Measurements from ENCODE around the gene CEP112. TPM values are rescaled to one million over a fixed set of nuclear protein-coding genes. Genes with fewer than 3 reads are reported as not detected.
"Not testable (repeated sequence)": the region's sequence is repeated elsewhere in the genome, so short reads cannot be mapped to it uniquely, and the experiment has no call there.

Gene CEP112
- total RNA-seq, 1 donor from 2014 or later, result 13.6 TPM

DNA sequence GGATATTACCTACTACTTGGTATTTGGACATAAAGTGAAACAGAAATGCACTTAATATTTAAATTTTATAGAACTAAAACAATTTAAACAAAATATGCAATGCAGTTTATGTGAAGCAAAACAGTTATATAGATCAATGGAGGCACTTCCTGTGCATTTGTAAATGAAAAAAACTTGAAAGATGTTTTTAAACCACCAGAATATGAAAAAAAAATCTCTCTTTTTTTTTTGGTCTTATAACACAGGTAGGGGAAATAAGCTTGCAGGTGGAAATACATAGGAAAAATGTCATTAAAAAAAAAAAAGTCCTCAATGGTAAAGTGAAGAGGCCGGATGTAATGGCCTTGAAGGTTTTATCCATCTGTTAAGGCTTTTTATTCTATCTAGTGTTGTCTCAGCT lies 450.2 kb downstream of the CEP112 start:
- DNase-seq (no peak), ATAC-seq (no peak)
- intact Hi-C loops (cut with micrococcal nuclease), result no loop called here

DNA sequence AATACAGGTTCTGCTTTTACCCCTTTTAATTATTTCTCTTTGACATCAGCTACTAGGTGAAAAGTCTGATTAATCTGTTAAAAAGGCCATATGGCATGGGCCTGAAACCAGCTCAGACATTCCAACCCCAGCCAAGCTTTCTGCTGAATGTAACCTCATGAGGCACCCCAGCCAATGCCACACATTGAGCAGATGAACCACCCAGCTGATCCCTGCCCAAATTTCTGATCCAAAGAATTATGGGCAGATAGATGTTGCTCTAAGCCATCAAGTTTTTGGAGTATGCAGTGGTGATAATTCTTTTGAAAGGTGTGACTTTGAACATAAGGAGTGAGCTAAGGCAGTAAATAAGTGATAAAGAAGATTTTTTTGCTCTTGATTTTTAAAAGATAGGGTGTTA lies 452.9 kb downstream of the CEP112 start:
- no peak for DNase-seq
- ATAC-seq, result no peak
- intact Hi-C loops (cut with micrococcal nuclease), result no loop called here

DNA sequence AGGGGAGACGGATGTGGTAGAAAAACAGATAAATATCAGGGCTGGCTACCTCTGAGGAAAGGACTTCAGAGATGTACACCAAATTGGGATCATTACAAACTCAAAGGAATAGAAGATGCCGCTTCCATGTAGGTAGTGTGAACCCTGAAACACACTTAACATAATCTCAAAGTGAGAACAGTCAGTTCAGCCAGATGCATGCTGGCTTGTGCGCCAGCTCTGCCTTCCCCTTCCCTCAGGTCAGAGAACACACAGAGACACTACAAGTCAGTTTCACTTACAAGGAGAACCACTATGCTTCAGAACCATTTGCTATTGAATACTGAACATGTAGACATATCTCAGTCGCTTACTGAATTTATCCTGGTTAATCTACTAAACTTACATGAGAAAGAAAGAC lies 454.5 kb downstream of the CEP112 start:
- peak; percentile 95 for ATAC-seq
- intact Hi-C loops (cut with micrococcal nuclease), result no loop called here

DNA sequence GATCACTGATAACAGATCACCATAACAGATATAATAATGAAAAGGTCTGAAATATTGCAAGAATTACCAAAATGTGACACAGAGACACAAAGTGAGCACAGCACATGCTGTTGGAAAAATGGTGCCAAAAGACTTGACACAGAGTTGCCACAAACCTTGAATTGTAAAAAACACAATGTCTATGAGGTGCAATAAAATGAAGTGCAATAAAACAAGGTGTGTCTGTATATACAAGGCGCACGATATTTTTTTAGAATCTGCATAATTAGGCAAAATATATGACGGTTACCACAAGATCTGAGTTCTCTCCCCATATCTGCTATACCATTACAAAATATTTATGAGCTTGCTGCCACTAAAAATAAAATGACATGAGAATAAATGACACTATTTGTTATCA lies 458.6 kb downstream of the CEP112 start:
- ATAC-seq (no peak), DNase-seq (no peak)
- intact Hi-C loops (cut with micrococcal nuclease), result no loop called here

More for the DNA sequence above, 454.5 kb downstream of the CEP112 start:
- peak; percentile 49 for DNase-seq

DNA sequence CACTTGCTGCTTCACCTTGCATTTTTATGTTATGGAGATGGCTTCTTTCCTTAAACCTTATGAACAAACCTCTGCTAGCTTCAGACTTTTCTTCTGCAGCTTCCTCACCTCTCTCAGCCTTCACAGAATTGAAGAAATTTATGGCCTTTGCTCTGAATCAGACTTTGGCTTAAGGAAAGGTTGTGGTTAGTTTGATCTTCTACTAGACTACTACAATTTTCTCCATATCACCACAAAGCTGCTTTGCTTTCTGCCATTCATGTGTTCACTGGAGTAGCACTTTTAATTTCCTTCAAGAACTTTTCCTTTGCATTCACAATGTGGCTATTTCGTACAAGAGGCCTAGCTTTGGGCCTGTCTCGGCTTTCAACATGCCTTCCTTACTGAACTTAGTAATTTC lies 459.3 kb downstream of the CEP112 start:
- DNase-seq; ATAC-seq; intact Hi-C loops (cut with micrococcal nuclease): not testable (repeated sequence)

DNA sequence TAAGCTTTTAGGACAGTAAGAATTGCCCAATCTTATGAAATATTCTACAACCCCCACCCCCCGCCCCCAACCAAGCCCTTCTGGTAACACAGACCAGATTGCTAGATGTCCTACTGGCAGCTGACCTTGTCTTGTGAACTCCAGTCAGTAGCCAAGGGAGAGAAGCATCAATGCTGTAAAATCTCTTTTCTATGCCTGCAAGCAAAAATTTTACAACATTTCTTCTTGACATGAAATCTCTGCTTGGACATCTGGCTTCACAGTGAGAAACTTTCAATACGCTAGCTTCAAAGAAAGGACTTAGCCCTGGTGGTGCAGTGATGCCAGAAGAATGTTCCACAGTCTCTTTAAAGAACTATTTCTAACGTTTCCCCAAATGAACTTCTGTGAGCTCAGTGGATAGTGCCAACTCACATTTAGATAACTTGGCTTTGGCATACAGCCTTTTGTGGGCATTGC lies 461.2 kb downstream of the CEP112 start:
- ATAC-seq, result peak; percentile 83
- intact Hi-C loops (cut with micrococcal nuclease), result no loop called here

DNA sequence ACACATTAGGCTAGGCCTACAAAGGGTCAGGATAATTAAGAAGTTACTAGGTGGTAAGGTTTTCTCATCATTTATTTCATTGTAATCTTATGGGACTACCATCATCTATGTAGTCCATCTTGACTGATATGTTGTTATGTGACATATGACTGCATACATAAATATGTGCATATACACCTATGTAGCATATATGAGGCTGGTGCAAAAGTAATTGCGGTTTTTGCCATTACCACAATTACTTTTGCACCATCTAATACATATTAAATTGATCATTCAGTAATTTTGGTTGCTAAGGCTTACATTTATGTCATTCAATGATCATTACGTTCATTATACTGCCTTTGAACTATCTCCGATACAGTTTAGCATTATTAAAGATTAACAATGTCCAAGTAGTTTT lies 462.7 kb downstream of the CEP112 start:
- intact Hi-C loops (cut with micrococcal nuclease), result no loop called here
- ATAC-seq (no peak), DNase-seq (no peak)

More for the DNA sequence above, 461.2 kb downstream of the CEP112 start:
- no peak for DNase-seq

DNA sequence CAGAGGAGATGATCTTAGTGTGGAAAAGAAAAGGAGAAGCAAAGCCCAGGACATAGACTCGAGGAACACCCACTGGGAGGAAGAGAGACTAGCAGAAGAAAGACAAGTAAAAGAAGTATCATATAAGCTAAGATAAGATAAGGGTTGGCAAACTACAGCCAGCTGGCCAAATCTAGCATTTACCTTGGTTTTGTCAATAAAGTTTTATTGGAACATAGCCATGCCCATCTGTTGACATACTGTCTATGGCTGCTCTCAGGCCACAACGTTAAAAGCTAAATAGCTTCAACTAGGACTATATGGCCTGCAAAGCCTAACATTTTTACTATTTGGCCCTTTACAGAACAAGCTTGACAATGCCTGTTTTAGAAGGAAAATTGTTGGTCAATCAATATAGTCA lies 464.1 kb downstream of the CEP112 start:
- DNase-seq (no peak), ATAC-seq (no peak)
- intact Hi-C loops (cut with micrococcal nuclease), result no loop called here

DNA sequence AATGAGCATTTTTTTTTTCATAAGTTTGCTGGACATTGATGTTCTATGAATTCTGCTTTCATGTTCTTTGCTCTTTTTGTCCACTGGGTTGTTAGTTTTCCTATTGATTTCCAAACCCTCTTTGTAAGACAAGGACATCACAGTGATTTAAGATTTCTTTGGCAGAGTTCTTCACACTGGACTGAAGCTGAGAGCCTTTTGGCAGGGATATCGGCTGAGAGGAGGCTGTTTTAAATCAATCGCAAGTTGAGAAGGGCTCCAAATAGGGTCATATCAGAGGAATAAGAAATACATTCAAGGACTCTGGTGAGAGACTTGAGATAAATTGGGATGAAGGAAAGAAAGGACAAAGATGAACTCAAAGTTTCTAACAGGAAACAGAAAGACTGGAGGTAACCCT lies 464.7 kb downstream of the CEP112 start:
- intact Hi-C loops (cut with micrococcal nuclease), result no loop called here
- ATAC-seq (peak; percentile 41), DNase-seq (no peak)

DNA sequence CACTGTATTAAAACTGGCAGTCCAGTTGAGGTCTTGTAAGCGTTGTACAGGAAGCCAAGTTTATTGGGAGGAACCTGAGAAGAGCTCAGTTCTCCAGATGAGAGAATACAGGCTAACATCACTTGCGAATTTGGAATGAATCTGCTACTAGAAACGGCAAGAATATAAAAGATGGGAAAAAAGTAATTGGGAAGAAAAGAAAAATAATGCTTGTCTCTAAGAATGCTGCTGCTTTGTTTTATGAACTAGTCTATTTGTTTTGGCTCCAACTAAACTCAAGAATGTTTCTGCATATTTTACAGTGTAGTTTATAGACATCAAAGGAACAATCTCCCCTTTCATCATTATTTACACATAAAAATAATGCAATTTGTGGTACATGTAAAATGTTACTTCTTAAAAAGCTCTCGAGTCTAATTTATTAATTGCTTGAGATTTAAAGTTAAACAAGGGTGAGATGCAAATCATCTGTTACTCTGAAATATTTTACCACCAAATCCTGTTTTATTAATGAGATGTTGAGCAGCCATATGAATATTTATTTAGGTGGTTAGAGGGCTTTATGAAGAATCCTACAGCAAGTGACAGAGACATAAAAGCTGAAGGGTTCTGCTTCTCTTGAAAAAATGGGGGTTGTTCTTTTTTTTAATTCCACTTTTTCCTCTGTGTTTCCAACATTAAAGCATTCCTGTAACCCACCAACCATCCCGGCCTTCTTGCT lies 468.3 kb downstream of the CEP112 start:
- intact Hi-C loops (cut with micrococcal nuclease), result no loop called here
- ATAC-seq (no peak), DNase-seq (no peak)

DNA sequence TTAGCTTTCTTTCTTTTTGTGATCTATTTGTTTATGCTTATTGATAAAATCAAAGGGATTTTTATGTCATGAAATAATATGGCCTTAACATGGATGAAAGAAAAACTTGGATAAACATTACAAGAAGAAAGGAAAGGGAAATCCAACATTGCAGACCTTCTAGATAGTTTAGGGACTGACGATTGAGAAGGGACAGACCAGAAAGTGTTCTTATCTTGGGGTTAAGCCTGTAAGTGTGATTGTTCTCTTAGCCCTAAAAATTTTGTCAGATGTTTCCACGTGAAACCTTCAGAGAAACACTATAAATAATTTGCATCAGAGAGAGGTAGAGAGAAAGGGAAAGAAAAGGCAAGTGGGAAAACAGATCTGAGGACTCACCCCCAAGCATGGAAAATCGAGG lies 473.3 kb downstream of the CEP112 start:
- DNase-seq (no peak), ATAC-seq (no peak)
- intact Hi-C loops (cut with micrococcal nuclease), result no loop called here

DNA sequence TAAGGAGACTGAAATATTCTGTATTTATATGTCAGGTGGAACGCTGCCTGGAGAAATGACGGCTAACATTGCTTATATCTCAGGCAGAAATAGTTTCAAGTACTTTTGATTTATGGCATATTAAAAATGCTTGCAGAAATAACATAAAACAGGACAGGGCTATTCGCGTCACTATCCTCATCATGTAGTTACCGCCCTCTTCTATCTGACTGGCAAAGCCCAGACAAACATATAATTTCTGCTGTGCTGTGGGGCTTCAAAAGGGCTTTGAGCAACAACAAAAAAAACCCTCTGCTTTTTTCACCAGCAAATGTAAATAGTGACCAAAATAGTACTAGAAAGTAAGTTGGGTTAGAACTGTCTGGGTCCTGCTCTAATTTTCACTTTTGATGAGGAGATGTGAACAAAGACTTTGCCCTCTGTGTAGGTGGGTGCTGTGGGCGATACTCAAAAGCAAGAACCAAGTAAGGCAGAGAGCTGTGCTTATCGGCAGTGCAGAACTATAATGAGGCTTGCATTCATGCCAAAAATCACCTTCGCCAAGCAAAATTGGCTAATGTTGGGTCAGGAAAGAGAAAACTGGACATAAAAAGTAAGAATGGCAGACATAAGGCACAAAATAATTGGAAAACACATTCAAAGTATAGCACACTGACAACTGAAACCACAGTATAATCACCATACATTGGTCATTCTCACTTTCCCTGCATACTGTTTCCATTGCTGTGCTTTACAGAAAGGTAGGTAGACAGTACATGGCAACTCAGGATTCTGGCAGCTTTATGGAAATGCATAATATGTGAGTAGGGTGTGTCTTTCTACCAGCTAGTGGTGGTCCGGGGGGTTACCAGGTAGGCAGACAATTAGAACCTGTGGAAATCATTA lies 479.3 kb downstream of the CEP112 start:
- intact Hi-C loops (cut with micrococcal nuclease), result no loop called here
- DNase-seq (no peak), ATAC-seq (no peak)

DNA sequence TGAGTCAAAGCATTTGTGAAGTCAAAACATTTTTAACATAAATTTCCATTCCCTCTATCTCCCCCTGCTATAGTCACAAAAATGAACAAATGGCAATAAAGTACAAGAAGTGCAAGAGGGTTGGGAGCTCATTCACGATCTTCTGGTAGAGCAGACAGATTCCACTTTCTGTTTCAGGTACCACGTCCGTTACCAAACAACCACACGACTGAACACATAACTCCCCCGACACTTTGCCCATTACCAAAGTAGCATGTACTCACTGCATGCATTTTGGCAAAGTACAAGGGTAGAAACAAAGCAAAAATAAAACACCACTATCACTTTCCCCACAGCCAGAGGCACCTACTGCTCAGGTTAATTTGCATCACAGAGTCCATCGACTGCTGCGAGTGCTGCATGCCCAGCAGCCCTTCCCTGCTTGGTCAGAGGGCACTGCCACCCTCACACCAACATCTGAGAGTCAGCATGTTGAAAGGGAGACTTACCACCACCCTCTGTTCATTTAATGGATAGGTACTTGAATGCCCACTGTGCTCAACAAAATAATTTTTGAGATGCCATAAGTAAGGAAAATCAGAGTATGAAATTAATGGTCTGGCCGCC lies 480.2 kb downstream of the CEP112 start:
- intact Hi-C loops (cut with micrococcal nuclease), result no loop called here
- no peak for DNase-seq
- ATAC-seq, result no peak

DNA sequence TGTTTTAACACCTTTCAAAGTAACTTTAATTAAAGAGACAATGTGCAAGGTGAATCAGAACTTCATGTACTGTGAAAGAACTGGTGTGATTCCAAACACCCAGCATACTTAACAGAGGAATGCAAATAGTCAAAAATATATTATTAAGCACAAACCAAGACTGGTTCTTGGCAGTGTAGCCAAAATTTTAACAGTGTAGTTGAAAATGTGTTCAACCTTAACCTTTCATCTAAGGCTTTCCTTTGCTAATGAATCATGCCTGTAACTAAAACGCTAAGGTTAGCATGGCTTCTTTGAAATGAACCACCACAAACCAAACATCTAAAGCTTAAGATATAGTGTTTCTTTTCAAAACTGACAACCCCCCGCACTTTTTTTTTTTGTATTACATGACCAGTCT lies 484.2 kb downstream of the CEP112 start:
- ATAC-seq (no peak), DNase-seq (no peak)
- intact Hi-C loops (cut with micrococcal nuclease), result no loop called here

DNA sequence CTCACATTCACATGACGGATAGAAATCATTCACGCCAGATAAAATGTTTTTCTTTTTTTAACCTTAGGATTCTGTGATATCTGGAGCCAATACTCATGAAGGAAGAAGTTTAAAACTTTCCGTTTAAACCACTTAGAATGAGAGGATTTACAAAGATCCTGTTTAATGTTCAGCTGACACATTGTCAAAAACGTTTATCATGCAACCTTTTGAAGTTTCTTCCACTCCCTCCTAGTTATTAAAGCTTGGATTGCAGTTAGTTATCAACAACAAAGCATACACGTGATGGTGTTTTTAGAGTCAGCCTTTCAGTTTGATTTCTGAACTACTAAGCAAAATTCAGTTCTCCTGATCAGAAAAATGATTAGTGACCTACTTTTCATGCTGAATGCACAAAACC lies 487.2 kb downstream of the CEP112 start:
- no peak for ATAC-seq

DNA sequence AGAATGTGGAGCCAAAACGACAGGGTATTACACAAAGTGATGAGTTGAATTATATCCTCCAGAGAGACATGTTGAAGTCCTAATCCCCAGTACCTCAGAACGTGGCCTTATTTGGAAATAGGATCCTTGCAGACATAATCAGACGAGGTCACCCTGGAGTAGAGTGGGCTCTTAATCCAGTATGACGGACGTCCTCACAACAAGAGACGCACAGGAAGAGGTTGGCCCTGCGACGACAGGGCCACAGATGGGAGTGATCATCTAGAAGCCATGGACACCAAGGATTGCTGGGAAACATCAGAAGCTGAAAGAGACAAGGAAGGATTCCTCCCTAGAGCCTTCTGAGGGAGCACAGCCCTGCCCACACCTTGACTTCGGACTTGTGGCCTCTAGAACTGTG lies 488.0 kb downstream of the CEP112 start:
- ATAC-seq (no peak), DNase-seq (no peak)
- intact Hi-C loops (cut with micrococcal nuclease), result no loop called here

More for the DNA sequence above, 487.2 kb downstream of the CEP112 start:
- DNase-seq, result no peak
- intact Hi-C loops (cut with micrococcal nuclease), result no loop called here

DNA sequence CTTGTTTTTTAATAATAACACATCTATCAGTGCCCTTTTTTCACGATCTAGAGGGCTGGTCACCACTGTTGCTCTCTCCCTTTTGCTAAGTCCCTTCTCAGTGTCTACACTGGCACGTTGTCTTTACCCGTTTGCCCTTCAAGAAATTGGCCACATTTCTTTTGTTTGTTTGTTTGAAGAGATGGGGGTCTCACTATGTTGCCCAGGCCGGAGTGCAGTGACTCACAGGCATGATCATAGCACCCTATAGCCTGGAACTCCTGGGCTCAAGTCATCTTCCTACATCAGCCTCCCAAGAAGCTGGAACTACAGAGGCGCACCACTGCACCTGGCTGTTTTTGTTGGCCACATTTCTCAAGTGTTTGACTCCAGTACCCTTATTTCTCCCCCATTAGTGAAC lies 492.5 kb downstream of the CEP112 start:
- no peak for DNase-seq
- ATAC-seq, result no peak
- intact Hi-C loops (cut with micrococcal nuclease), result no loop called here

DNA sequence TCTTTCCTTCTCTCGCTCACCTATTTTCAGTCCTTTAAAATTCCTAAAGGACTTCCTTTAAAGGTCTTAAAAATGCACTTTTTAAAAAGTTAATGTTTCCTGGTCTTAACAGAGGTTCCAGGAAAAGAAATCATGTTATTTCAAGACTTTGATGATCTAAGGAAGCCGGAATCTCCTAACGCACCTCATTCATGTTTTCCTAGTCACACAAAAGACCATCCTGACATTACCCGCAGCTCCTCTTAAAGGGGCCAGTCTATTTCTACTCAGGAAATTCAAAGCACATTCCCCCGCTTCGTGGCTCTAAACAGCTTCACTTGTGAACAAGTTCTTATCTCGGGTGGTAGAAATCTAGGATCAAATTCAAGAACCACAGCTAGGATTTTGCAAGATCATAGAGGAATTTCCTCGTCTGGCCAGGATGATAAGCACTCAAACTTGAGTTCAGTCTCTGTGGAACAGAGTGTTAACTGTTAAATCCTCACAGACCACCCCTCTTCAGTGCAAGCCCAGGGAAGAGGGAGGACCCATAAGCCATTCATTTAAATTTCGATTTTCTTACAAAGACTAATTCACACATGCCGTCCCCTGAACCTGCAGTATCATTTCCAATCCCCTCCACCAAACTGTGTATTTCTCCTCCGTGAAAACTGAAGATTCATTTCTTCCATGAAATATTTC lies 493.4 kb downstream of the CEP112 start:
- ATAC-seq (peak; percentile 27), DNase-seq (no peak)
- intact Hi-C loops (cut with micrococcal nuclease), result no loop called here

DNA sequence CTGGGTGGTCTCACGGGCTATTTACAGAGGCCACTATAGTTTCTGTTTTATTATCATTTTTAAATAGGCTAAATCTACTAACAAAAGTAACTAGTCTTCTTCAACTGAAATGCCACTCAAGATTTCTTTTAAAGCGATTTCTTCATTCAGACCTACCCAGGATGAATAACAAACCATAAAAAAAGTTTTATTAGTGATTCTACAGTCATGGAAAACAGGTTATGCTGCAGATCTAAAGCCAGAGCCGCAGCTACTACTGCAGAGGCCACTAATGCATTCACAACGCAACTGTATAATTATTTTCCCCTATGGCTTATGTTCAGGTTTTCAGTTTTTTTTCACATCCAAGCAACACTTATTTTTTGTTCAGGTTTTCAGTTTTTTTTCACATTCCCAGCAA lies 494.3 kb downstream of the CEP112 start:
- no peak for ATAC-seq

More for the DNA sequence above, 494.3 kb downstream of the CEP112 start:
- intact Hi-C loops (cut with micrococcal nuclease), result no loop called here
- DNase-seq, result no peak
